ENCODE data around the gene RALGAPA2. TPM values are rescaled to one million over a fixed set of nuclear protein-coding genes. Genes with fewer than 3 reads are reported as not detected.

RALGAPA2 gene
- 10 to 100 TPM; 13.3 to 29.8 (median 23.6) TPM for total RNA-seq

- WGBS, 2 donors = 0 to 2% methylated on average over 2 to 13 of the region's 87 CpGs
- intact Hi-C loops (cut with DNase I) = no loop called here
Measured at GRCh38 chr20:20712474-20713243, at the start of gene RALGAPA2. Gene RALGAPA2 (minus strand): TSS chr20:20712644. CDS start chr20:20712480, 164 bp downstream.

DNA sequence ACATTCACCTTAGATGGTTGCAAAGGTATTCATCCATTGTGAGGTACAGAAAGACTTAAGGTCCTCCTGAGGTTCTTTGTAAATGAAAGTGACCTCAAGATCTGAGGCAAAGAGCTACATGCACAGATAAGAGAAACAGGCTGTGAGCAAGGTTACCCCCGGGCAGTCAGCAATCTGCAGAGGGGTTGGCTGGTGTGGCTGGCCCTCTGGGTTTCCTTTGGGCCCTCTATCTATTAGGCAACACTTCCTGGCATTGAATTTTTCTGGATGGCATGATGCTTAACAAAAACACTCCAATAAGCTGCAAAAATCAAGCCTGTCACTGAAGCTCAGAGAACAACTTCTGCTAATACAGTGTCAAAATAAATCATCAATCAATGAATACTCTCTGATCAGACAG lies 48.9 kb upstream of the RALGAPA2 start:
- Histone ChIP-seq H3K4me1 (peaks cover 0 to under 1% (median 0%) of the 10 kb centered on the region in 3 donors), H3K4me3 (no peak overlapping the region), H3K36me3 (no peaks in the 10 kb centered on the region), H3K27ac (peak overlapping the region in 3 of 4 donors; percentile 0 to 42 (median 18)), H3K27me3 (peaks cover 0 to 11% (median 0%) of the 10 kb centered on the region in 4 donors), H3K9me3 (no peaks in the 10 kb centered on the region)
- TF ChIP-seq POLR2A (IDR thresholded peaks at IDR 0.05) = no peak
- TF ChIP-seq, protein P1, sequence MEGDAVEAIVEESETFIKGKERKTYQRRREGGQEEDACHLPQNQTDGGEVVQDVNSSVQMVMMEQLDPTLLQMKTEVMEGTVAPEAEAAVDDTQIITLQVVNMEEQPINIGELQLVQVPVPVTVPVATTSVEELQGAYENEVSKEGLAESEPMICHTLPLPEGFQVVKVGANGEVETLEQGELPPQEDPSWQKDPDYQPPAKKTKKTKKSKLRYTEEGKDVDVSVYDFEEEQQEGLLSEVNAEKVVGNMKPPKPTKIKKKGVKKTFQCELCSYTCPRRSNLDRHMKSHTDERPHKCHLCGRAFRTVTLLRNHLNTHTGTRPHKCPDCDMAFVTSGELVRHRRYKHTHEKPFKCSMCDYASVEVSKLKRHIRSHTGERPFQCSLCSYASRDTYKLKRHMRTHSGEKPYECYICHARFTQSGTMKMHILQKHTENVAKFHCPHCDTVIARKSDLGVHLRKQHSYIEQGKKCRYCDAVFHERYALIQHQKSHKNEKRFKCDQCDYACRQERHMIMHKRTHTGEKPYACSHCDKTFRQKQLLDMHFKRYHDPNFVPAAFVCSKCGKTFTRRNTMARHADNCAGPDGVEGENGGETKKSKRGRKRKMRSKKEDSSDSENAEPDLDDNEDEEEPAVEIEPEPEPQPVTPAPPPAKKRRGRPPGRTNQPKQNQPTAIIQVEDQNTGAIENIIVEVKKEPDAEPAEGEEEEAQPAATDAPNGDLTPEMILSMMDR (IDR thresholded peaks at IDR 0.05) = no peak
- no peak for DNase-seq
- 30 to 40% methylated on average over 1 of the region's 1 CpG for WGBS, 2 donors
- intact Hi-C loops (cut with DNase I) = no loop called here

More at GRCh38 chr20:20712474-20713243, at the start of gene RALGAPA2:
- no peaks in the 10 kb centered on the region for H3K36me3 ChIP-seq
- H3K27ac ChIP-seq = peak within 1 kb of the TSS; percentile 91 to 95 (median 94)
- no peaks in the 10 kb centered on the region for H3K9me3 ChIP-seq
- H3K4me3 ChIP-seq = peak within 1 kb of the TSS; percentile 79 to 98 (median 96)
- DNase-seq = peak; percentile 97
- no peaks in the 10 kb centered on the region for H3K27me3 ChIP-seq
- TF ChIP-seq POLR2A (IDR thresholded peaks at IDR 0.05) = peak in 3 of 4 donors; percentile 62 to 85 (median 75)
- TF ChIP-seq, protein P1 (IDR thresholded peaks at IDR 0.05) = peak in 1 of 6 experiments; percentile 39
- peaks cover 11 to 34% (median 13%) of the 10 kb centered on the region in 3 donors for H3K4me1 ChIP-seq

DNA sequence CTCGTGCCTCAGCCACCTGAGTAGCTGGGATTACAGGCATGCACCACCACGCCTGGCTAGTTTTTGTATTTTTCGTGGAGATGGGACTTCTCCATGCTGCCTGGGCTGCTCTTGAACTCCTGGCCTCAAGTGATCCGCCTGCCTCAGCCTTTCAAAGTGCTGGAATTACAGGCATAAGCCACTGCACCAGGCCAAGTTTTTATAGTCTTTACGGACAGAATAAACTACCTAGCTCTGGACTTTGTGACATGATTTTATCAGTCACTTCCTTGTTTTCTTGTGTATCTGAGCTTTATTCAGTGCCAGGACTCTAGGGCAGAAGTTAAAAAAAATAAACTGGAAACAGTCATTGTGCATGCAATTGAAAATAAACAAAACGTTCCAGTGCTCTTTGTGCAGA lies 46.7 kb upstream of the RALGAPA2 start:
- peak overlapping the region in 2 of 4 donors; percentile 56 to 60 for H3K27ac ChIP-seq
- DNase-seq = no peak
- WGBS, 2 donors = 48 to 53% methylated on average over 6 of the region's 6 CpGs

GRCh38 chr20:20755674-20756319 lies 43.4 kb upstream of the RALGAPA2 start:
- no peak overlapping the region for H3K4me3 ChIP-seq
- no peaks in the 10 kb centered on the region for H3K9me3 ChIP-seq
- 71 to 86% methylated on average over 6 of the region's 6 CpGs for WGBS, 2 donors
- intact Hi-C loops (cut with DNase I) = no loop called here
- TF ChIP-seq, protein P1 (IDR thresholded peaks at IDR 0.05) = no peak
- no peak for TF ChIP-seq POLR2A (IDR thresholded peaks at IDR 0.05)
- H3K27ac ChIP-seq = no peak overlapping the region
- no peaks in the 10 kb centered on the region for H3K27me3 ChIP-seq
- no peaks in the 10 kb centered on the region for H3K36me3 ChIP-seq
- DNase-seq = no peak
- no peaks in the 10 kb centered on the region for H3K4me1 ChIP-seq

More for the DNA sequence above, 46.7 kb upstream of the RALGAPA2 start:
- H3K4me3 ChIP-seq = no peak overlapping the region
- intact Hi-C loops (cut with DNase I) = no loop called here
- no peak for TF ChIP-seq POLR2A (IDR thresholded peaks at IDR 0.05)
- TF ChIP-seq, protein P1 (IDR thresholded peaks at IDR 0.05) = no peak
- H3K4me1 ChIP-seq = no peaks in the 10 kb centered on the region
- H3K9me3 ChIP-seq = no peaks in the 10 kb centered on the region
- H3K27me3 ChIP-seq = peaks cover 0 to 11% (median 0%) of the 10 kb centered on the region in 4 donors
- H3K36me3 ChIP-seq = no peaks in the 10 kb centered on the region

GRCh38 chr20:20755231-20755630 lies 42.8 kb upstream of the RALGAPA2 start:
- Histone ChIP-seq H3K4me1 (no peaks in the 10 kb centered on the region), H3K27ac (no peak overlapping the region), H3K27me3 (no peaks in the 10 kb centered on the region), H3K9me3 (no peaks in the 10 kb centered on the region), H3K4me3 (no peak overlapping the region), H3K36me3 (no peaks in the 10 kb centered on the region)
- TF ChIP-seq, protein P1 (IDR thresholded peaks at IDR 0.05) = no peak
- TF ChIP-seq POLR2A (IDR thresholded peaks at IDR 0.05) = no peak
- intact Hi-C loops (cut with DNase I) = no loop called here
- DNase-seq = no peak
- 84 to 85% methylated on average over 4 of the region's 4 CpGs for whole genome bisulfite sequencing, 2 donors
